Caco-2 (cell line): ENCODE results near the gene KRTAP10-2. TPM values are rescaled to one million over a fixed set of nuclear protein-coding genes. Genes with fewer than 3 reads are reported as not detected.

Experiments used
- BruUV-seq: library from RNA; stranded (reverse); fragments of 400-500 nt; replicated peaks from 2 replicates; lab custom pipeline; 2021; lab: Mats Ljungman, UMichigan
- CTCF ChIA-PET: fragments of 300-600 bp; sonication (Branson Sonifier 250); formaldehyde crosslinking; loops from one replicate; lab custom pipeline; 2022; ENCODE audit warnings: antibody characterized with exemption; lab: Charles Lee
- POLR2A ChIA-PET: fragments of 300-600 bp; sonication (Branson Sonifier 250); formaldehyde crosslinking; loops from one replicate; lab custom pipeline; 2022; ENCODE audit warnings: antibody characterized with exemption; lab: Charles Lee
- DNase-seq, 2 experiments: peaks; one replicate each; pipeline versions ENCODE4 v3.0.0 to v3.0.0-alpha.2; 2020 to 2022
- H3K27me3 ChIP-seq: replicated peaks from 2 replicates; pipeline ENCODE4 v1.6.0; 2011; ENCODE audit warnings: low read length; ENCODE audit not compliant: control insufficient read depth, insufficient read depth
- H3K36me3 ChIP-seq: 2 replicates; pipeline ENCODE4 v1.5.1; 2011; ENCODE audit warnings: low read length; ENCODE audit not compliant: control insufficient read depth, insufficient read depth
- H3K4me1 ChIP-seq: fragments of 250-450 bp; sonication (Bioruptor Pico); 2 replicates; pipeline ENCODE4 v1.5.1; 2020; ENCODE audit warnings: mild to moderate bottlenecking
- H3K4me3 ChIP-seq: 2 replicates; pipeline ENCODE4 v1.5.1; 2011; ENCODE audit warnings: low read depth, mild to moderate bottlenecking, control low read depth, low read length
- H3K9me3 ChIP-seq: fragments of 250-450 bp; sonication (Bioruptor Pico); 2 replicates; pipeline ENCODE4 v1.5.1; 2020; ENCODE audit warnings: mild to moderate bottlenecking, moderate library complexity
- H3K27ac Mint-ChIP-seq: one replicate; pipeline ENCODE4 v1.8.0; 2022; ENCODE audit warnings: mixed read lengths; ENCODE audit not compliant: unreplicated experiment
- H3K27me3 Mint-ChIP-seq: one replicate; pipeline ENCODE4 v1.8.0; 2022; ENCODE audit warnings: mixed read lengths; ENCODE audit not compliant: insufficient read depth, unreplicated experiment
- H3K36me3 Mint-ChIP-seq: one replicate; pipeline ENCODE4 v1.8.0; 2022; ENCODE audit warnings: mild to moderate bottlenecking, mixed read lengths; ENCODE audit not compliant: insufficient read depth, unreplicated experiment
- H3K4me1 Mint-ChIP-seq: one replicate; pipeline ENCODE4 v1.8.0; 2022; ENCODE audit warnings: low read depth, mixed read lengths; ENCODE audit not compliant: unreplicated experiment
- H3K4me3 Mint-ChIP-seq: one replicate; pipeline ENCODE4 v1.8.0; 2022; ENCODE audit warnings: mild to moderate bottlenecking, moderate library complexity, mixed read lengths; ENCODE audit not compliant: unreplicated experiment
- H3K9me3 Mint-ChIP-seq: one replicate; pipeline ENCODE4 v1.8.0; 2022; ENCODE audit warnings: mixed read lengths; ENCODE audit not compliant: unreplicated experiment
- intact Hi-C: fragments of 100-400 bp; cut with micrococcal nuclease; formaldehyde crosslinking; loops from one replicate; pipeline ENCODE4 v1.10.0; 2022; ENCODE audit not compliant: unreplicated experiment
- total RNA-seq: library from RNA; stranded (reverse); gene quantifications from 2 replicates; pipeline ENCODE4 v1.2.3, GENCODE V29; 2022
- TF ChIP-seq, protein P1 (sequence below), 2 experiments: fragments of 200-600 bp in 1 of 2; IDR thresholded peaks; 1 replicate in 1 of 2; 2 replicates in 1 of 2; pipeline versions ENCODE4 v1.5.1 to v1.8.0; 2011 to 2022; ENCODE audit warnings: antibody characterized with exemption in 1 of 2, control low read depth in 1 of 2, inconsistent platforms in 1 of 2, low read depth in 1 of 2, low read length in 1 of 2, mild to moderate bottlenecking in 1 of 2, moderate library complexity in 1 of 2; ENCODE audit not compliant: insufficient read depth in 1 of 2, severe bottlenecking in 1 of 2, unreplicated experiment in 1 of 2

KRTAP10-2 gene
- total RNA-seq, 1 experiment from 2014 or later: not detected

DNA sequence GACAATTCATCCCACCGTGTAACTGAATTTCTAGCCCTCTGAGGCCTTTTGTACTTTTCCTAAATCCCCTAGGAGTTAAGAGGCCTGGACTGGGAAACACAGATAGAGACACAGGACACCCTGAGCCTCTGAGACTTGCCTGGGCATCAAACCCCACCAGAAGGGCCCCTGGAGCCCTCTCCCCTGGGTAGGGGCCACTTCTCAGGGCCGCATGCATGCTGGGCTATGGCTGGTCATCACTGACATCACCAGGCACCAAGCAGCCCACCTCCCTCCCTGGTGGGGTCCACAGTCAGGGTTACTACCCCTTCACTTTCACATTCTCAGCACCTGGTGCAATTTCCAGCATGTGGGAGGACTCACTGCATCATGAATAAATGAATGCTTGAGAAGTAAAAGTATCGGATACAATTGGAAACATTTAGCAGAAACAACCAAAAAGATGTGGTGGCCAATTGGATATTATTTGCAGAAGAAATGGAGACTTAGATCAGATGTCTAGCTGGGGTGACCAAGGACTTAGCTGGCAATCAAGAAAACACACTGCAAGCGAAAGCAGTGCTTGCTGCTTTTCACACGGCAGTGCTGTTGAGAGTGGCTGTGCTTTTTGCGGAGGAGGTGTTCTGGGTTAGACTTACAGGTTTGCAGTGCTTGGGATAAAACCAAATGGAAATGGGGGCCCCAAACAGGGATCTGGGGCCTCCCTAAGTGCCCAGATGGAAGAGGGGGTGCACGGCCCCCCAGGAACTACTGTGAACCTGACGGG lies 48.1 kb upstream of the KRTAP10-2 start:
- CTCF ChIA-PET: no interaction called here
- TF ChIP-seq, protein P1, sequence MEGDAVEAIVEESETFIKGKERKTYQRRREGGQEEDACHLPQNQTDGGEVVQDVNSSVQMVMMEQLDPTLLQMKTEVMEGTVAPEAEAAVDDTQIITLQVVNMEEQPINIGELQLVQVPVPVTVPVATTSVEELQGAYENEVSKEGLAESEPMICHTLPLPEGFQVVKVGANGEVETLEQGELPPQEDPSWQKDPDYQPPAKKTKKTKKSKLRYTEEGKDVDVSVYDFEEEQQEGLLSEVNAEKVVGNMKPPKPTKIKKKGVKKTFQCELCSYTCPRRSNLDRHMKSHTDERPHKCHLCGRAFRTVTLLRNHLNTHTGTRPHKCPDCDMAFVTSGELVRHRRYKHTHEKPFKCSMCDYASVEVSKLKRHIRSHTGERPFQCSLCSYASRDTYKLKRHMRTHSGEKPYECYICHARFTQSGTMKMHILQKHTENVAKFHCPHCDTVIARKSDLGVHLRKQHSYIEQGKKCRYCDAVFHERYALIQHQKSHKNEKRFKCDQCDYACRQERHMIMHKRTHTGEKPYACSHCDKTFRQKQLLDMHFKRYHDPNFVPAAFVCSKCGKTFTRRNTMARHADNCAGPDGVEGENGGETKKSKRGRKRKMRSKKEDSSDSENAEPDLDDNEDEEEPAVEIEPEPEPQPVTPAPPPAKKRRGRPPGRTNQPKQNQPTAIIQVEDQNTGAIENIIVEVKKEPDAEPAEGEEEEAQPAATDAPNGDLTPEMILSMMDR (IDR thresholded peaks at IDR 0.05; ENCODE audit: insufficient read depth in 1 of 2, low read depth in 1 of 2, low read length in 1 of 2, severe bottlenecking in 1 of 2, unreplicated experiment in 1 of 2): no peak
- no peaks in the 10 kb centered on the region for H3K36me3 ChIP-seq
- no peak overlapping the region for H3K4me3 ChIP-seq
- POLR2A ChIA-PET: no interaction called here
- Mint-ChIP-seq H3K27me3 (peaks cover 8% of the 10 kb centered on the region), H3K36me3 (no peaks in the 10 kb centered on the region), H3K4me3 (no peak overlapping the region), H3K4me1 (peaks cover 7% of the 10 kb centered on the region), H3K9me3 (peaks cover 18% of the 10 kb centered on the region), H3K27ac (no peak overlapping the region)
- no peak for DNase-seq
- no peaks in the 10 kb centered on the region for H3K9me3 ChIP-seq
- intact Hi-C loops: no loop called here
- no peaks in the 10 kb centered on the region for H3K27me3 ChIP-seq
- BruUV-seq: no TSS peak
- no peaks in the 10 kb centered on the region for H3K4me1 ChIP-seq

DNA sequence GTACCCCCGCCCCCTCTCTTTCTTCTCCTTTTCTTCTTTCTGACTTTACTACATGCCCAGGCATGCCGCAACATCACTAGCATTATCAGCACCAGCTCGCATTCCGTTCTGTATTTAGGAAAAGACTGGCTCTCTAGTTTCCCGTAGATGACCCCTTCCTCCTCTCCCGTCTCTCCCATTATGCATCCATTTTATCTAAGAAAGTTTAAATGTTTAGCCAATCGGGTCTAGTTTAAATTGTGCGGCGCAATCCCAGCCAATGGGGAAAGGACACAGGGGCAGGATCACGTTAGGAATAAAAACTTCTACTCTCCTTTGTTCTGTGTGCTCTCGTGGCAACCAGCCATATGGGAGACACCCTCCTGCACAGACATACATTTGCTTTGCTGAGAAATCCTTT lies 46.8 kb upstream of the KRTAP10-2 start:
- intact Hi-C loops: no loop called here
- Mint-ChIP-seq H3K27ac (no peak overlapping the region), H3K27me3 (peaks cover 8% of the 10 kb centered on the region), H3K36me3 (no peaks in the 10 kb centered on the region), H3K9me3 (peaks cover 18% of the 10 kb centered on the region), H3K4me1 (peaks cover 7% of the 10 kb centered on the region), H3K4me3 (no peak overlapping the region)
- no peak overlapping the region for H3K4me3 ChIP-seq
- BruUV-seq: no TSS peak
- DNase-seq: no peak
- CTCF ChIA-PET: no interaction called here
- no peaks in the 10 kb centered on the region for H3K27me3 ChIP-seq
- TF ChIP-seq, protein P1 (IDR thresholded peaks at IDR 0.05; ENCODE audit: insufficient read depth in 1 of 2, low read depth in 1 of 2, low read length in 1 of 2, severe bottlenecking in 1 of 2, unreplicated experiment in 1 of 2): no peak
- POLR2A ChIA-PET: no interaction called here
- H3K4me1 ChIP-seq: no peaks in the 10 kb centered on the region
- no peaks in the 10 kb centered on the region for H3K9me3 ChIP-seq
- no peaks in the 10 kb centered on the region for H3K36me3 ChIP-seq

GRCh38 chr21:44596068-44596725 lies 44.9 kb upstream of the KRTAP10-2 start:
- Histone ChIP-seq H3K4me3 (no peak overlapping the region), H3K9me3 (no peaks in the 10 kb centered on the region), H3K36me3 (no peaks in the 10 kb centered on the region), H3K27me3 (no peaks in the 10 kb centered on the region), H3K4me1 (no peaks in the 10 kb centered on the region)
- DNase-seq: no peak
- H3K36me3 Mint-ChIP-seq: no peaks in the 10 kb centered on the region
- no TSS peak for BruUV-seq
- intact Hi-C loops: no loop called here
- H3K27me3 Mint-ChIP-seq: peaks cover 4% of the 10 kb centered on the region
- no peak overlapping the region for H3K27ac Mint-ChIP-seq
- ChIA-PET POLR2A (no interaction called here), CTCF (no interaction called here)
- TF ChIP-seq, protein P1 (IDR thresholded peaks at IDR 0.05; ENCODE audit: insufficient read depth in 1 of 2, low read depth in 1 of 2, low read length in 1 of 2, severe bottlenecking in 1 of 2, unreplicated experiment in 1 of 2): no peak
- H3K4me1 Mint-ChIP-seq: peaks cover 7% of the 10 kb centered on the region
- H3K9me3 Mint-ChIP-seq: peaks cover 18% of the 10 kb centered on the region
- H3K4me3 Mint-ChIP-seq: no peak overlapping the region
